Hematopoietic multipotent progenitor cell treated with erythropoietin and hydrocortisone succinate and interleukin-3 and kit ligand, for 15 days (in vitro differentiated cells): ENCODE measurements around the gene CENPH.
"Not testable (repeated sequence)": the region's sequence is repeated elsewhere in the genome, so short reads cannot be mapped to it uniquely, and the experiment has no call there.

Experiments
- DNase-seq: peaks from one replicate; pipeline ENCODE4 v3.0.0-alpha.2; 2015; ENCODE audit warnings: low spot score

CENPH gene

DNA sequence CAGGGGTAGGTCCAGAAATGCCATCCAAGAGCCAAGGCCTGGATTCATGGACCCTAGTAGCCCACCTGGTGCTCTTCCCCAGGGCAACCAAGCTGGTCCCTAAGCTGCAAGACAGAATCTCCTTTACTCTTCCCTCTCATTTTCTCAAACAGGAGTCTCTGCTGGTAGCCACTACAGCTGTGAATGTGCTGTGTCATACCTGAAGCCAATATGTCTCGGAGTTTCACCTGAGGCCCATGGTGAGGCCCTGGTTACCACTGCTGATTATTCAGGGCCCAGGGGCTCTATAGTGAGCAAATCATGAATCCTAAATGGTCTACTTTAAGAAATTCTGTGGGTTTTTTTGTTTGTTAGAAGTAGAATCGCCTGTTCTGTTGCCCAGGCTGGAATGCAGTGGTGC, 61.2 kb downstream of the CENPH start:
- DNase-seq, result no peak

DNA sequence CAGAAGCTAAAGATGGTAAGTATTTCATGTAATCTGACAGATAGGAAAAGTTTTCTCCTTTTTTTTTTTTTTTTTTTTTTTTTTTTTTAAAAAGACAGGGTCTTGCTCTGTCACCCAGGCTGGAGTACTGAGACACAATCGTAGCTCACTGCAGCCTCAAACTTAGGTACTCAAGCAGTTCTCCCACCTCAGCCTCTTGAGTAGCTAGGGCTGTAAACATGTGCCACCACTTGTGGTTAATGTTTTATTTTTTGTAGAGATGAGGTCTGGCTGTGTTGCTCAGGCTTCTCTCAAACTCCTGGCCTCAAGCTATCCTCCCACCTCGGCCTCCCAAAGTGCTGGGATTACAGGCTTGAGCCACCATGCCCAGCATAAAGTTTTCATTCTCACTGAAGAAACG, 63.1 kb downstream of the CENPH start:
- DNase-seq, result no peak

DNA sequence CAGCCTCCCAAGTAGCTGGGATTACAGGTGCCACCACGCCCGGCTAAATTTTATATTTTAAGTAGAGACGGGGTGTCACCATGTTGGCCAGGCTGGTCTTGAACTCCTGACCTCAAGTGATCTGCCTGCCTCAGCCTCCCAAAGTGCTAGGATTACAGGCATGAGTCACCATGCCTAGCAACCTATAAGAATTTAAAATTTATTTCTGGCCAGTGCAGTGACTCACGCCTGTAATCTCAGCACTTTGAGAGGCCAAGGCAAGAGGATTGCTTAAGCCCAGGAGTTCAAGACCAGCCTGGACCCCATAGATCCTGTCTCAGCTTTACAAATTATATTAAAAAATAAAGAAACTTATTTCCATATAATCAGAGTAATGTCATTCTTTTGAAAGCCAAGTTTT, 66.6 kb downstream of the CENPH start:
- DNase-seq, result not testable (repeated sequence)

DNA sequence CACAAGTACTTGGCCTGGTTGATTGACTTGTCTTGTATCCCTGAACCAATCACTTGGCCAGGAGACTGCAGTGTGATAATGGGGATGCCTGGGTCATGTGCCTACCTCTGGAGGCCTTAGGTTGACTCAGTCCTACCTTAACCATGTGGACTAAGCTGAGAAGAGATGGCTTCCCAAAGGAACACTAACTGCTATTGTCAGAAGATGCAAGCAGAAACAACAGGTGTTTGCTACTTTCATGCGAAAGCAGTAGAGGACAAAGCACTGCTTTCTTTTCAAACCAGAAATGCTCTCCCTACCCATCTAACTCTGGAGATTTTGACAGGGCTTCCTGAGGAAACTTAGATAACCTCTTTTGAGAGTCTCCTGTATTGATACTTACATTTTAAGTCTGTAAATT, 68.2 kb downstream of the CENPH start:
- no peak for DNase-seq
